ENCODE measurements around the gene DPYSL5. TPM values are rescaled to one million over a fixed set of nuclear protein-coding genes. Genes with fewer than 3 reads are reported as not detected.

Gene DPYSL5
- total and polyA plus RNA-seq, 9 of the 15 experiments (the other 6 are each of a cell fraction or from before 2014, with no cell fraction given), result 0.06 TPM; not detected in 8

DNA sequence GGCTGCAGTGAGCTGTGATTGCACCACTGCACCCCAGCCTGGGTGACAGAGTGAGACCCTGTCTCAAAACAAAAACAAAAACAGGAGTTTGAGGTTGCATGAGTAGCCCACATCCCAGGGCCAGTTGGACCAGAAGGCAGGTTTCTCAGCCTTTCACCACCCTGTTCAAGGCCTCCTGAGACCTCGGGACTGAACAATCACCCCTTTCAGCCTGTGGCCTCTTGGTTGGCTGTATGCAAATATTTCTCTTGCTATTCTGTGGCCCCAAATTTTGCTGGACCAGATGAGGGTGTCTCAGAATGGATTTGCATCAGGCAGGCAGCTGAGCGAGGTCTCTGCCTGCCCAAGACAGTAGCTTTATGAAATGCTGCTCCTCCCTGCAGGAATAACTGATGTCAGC, 56.9 kb downstream of the DPYSL5 start (continued):
- TF ChIP-seq, protein P1, sequence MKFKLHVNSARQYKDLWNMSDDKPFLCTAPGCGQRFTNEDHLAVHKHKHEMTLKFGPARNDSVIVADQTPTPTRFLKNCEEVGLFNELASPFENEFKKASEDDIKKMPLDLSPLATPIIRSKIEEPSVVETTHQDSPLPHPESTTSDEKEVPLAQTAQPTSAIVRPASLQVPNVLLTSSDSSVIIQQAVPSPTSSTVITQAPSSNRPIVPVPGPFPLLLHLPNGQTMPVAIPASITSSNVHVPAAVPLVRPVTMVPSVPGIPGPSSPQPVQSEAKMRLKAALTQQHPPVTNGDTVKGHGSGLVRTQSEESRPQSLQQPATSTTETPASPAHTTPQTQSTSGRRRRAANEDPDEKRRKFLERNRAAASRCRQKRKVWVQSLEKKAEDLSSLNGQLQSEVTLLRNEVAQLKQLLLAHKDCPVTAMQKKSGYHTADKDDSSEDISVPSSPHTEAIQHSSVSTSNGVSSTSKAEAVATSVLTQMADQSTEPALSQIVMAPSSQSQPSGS (CRISPR knock-in tag; IDR thresholded peaks at IDR 0.05), result no peak
- TF ChIP-seq ZNF717 (CRISPR knock-in tag; IDR thresholded peaks at IDR 0.05), result no peak
- TF ChIP-seq, protein P2, sequence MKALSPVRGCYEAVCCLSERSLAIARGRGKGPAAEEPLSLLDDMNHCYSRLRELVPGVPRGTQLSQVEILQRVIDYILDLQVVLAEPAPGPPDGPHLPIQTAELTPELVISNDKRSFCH (CRISPR knock-in tag; IDR thresholded peaks at IDR 0.05), result no peak
- TF ChIP-seq, protein P2 (tag; IDR thresholded peaks at IDR 0.05), result no peak
- TF ChIP-seq TBL1XR1 (IDR thresholded peaks at IDR 0.05; ENCODE audit: low read length in 2 of 2), result no peak
- no peak for TF ChIP-seq IRF2 (CRISPR knock-in tag; IDR thresholded peaks at IDR 0.05)
- TF ChIP-seq, protein P3, sequence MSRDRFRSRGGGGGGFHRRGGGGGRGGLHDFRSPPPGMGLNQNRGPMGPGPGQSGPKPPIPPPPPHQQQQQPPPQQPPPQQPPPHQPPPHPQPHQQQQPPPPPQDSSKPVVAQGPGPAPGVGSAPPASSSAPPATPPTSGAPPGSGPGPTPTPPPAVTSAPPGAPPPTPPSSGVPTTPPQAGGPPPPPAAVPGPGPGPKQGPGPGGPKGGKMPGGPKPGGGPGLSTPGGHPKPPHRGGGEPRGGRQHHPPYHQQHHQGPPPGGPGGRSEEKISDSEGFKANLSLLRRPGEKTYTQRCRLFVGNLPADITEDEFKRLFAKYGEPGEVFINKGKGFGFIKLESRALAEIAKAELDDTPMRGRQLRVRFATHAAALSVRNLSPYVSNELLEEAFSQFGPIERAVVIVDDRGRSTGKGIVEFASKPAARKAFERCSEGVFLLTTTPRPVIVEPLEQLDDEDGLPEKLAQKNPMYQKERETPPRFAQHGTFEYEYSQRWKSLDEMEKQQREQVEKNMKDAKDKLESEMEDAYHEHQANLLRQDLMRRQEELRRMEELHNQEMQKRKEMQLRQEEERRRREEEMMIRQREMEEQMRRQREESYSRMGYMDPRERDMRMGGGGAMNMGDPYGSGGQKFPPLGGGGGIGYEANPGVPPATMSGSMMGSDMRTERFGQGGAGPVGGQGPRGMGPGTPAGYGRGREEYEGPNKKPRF (IDR thresholded peaks at IDR 0.05; ENCODE audit: low read depth, low read length), result no peak
- no peak for TF ChIP-seq HNRNPL (IDR thresholded peaks at IDR 0.05; ENCODE audit: low read depth, low read length)

Measured in K562 (cell line).